ENCODE data around the gene CTR9. TPM values are rescaled to one million over a fixed set of nuclear protein-coding genes. Genes with fewer than 3 reads are reported as not detected.

Gene CTR9
- total and polyA plus RNA-seq, 2 of the 13 experiments (the other 11 are each of a cell fraction or from before 2014, with no cell fraction given) = 6.6 to 22.1 TPM

DNA sequence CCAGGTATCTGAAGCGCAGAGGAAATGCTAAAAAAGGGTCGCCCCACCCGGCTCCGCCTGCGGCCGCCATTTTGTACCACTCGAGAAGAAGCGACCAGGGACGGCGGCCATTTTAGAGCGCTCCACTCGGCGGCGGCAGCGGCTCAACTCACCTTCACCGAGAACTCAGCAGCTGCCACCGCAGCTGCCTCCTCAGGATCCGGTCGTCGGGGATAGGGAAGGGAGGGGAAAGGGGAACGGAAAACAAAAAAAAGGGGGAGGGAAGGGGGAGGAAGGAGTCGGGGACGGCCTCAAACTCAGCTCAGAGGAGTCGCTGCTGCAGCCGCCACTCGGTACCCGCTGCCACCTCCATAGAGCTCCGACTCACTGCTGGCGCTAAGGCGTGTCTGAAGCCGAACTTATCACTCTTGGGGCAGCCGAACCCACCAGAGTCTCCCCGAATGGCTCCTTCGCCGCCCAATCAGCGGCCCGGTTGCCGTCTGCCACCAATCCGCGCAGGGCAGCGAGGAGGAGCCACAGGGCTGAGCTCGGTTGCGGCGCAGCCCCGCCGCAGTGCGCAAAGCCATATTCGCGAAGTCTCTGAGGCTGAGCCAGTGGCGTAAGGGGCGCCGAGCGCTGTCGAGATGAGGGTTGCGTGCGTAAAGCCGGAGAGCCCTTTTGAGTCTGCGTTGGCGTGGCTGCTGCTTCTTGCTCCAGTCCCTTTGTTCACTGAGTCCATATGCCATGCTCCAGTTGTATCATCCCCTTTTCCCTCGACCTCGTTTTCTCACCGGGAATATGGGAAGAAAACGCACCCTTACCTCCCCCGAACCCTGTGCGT is 57.7 kb downstream of the CTR9 start, which contains the start of gene EIF4G2 (continued):
- peak; percentile 60 for TF ChIP-seq SRY (CRISPR knock-in tag; IDR thresholded peaks at IDR 0.05)
- TF ChIP-seq CERS6 (CRISPR knock-in tag; IDR thresholded peaks at IDR 0.05) = no peak
- TF ChIP-seq HOXA5 (CRISPR knock-in tag; IDR thresholded peaks at IDR 0.05) = peak; percentile 76
- TF ChIP-seq AHR (CRISPR knock-in tag; IDR thresholded peaks at IDR 0.05) = 0 out of 2 replicates have a peak, but pooled peaks have one; percentile 52
- no peak; the same call in 1 of the 2 replicates for TF ChIP-seq NR2C2 (CRISPR knock-in tag; IDR thresholded peaks at IDR 0.05; ENCODE audit: borderline replicate concordance)
- TF ChIP-seq, protein P1, sequence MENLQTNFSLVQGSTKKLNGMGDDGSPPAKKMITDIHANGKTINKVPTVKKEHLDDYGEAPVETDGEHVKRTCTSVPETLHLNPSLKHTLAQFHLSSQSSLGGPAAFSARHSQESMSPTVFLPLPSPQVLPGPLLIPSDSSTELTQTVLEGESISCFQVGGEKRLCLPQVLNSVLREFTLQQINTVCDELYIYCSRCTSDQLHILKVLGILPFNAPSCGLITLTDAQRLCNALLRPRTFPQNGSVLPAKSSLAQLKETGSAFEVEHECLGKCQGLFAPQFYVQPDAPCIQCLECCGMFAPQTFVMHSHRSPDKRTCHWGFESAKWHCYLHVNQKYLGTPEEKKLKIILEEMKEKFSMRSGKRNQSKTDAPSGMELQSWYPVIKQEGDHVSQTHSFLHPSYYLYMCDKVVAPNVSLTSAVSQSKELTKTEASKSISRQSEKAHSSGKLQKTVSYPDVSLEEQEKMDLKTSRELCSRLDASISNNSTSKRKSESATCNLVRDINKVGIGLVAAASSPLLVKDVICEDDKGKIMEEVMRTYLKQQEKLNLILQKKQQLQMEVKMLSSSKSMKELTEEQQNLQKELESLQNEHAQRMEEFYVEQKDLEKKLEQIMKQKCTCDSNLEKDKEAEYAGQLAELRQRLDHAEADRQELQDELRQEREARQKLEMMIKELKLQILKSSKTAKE (CRISPR knock-in tag; IDR thresholded peaks at IDR 0.05; ENCODE audit: borderline replicate concordance) = no peak; the same call in 1 of the 2 replicates
- TF ChIP-seq KMT2A (CRISPR knock-in tag; IDR thresholded peaks at IDR 0.05) = peak; percentile 83
- TF ChIP-seq TAF1 (CRISPR knock-in tag; IDR thresholded peaks at IDR 0.05) = peak; percentile 99
- peak; percentile 50; the same call in 1 of the 2 replicates for TF ChIP-seq MIXL1 (CRISPR knock-in tag; IDR thresholded peaks at IDR 0.05)
- TF ChIP-seq ZNF235 (CRISPR knock-in tag; IDR thresholded peaks at IDR 0.05; ENCODE audit: borderline replicate concordance) = no peak
- peak; percentile 69; the same call in 1 of the 2 replicates for TF ChIP-seq ZNF264 (CRISPR knock-in tag; IDR thresholded peaks at IDR 0.05)
- TF ChIP-seq REPIN1 (CRISPR knock-in tag; IDR thresholded peaks at IDR 0.05; ENCODE audit: borderline replicate concordance, low read depth) = peak; percentile 38
- TF ChIP-seq ZSCAN31 (CRISPR knock-in tag; IDR thresholded peaks at IDR 0.05; ENCODE audit: low read depth) = peak; percentile 80; the same call in 1 of the 2 replicates
- no peak for TF ChIP-seq HHEX (CRISPR knock-in tag; IDR thresholded peaks at IDR 0.05)
- TF ChIP-seq ZNF776 (CRISPR knock-in tag; IDR thresholded peaks at IDR 0.05) = no peak; the same call in 1 of the 2 replicates
- TF ChIP-seq HMGXB4 (CRISPR knock-in tag; IDR thresholded peaks at IDR 0.05; ENCODE audit: borderline replicate concordance in 1 of 2, low read depth in 1 of 2) = peak; percentile 47 to 80; a peak in 2 of 4 replicates
- TF ChIP-seq PATZ1 (CRISPR knock-in tag; IDR thresholded peaks at IDR 0.05) = peak; percentile 26; the same call in 1 of the 2 replicates
- peak; percentile 56; the same call in 1 of the 2 replicates for TF ChIP-seq ZBTB7B (CRISPR knock-in tag; IDR thresholded peaks at IDR 0.05)
- peak; percentile 85; the same call in 1 of the 2 replicates for TF ChIP-seq ZNF570 (CRISPR knock-in tag; IDR thresholded peaks at IDR 0.05; ENCODE audit: borderline replicate concordance)
- TF ChIP-seq TEAD3 (CRISPR knock-in tag; optimal IDR thresholded peaks at IDR 0.05; ENCODE audit: borderline replicate concordance) = peak; percentile 48
- TF ChIP-seq BRD4 (CRISPR knock-in tag; IDR thresholded peaks at IDR 0.05) = peak; percentile 54
- peak; percentile 21; the same call in 1 of the 2 replicates for TF ChIP-seq RNF2 (conservative IDR thresholded peaks at IDR 0.05; ENCODE audit: low read depth)
- peak; percentile 99 for TF ChIP-seq DRAP1 (CRISPR knock-in tag; IDR thresholded peaks at IDR 0.05)

All from HepG2 (cell line).